SK-N-SH treated with all-trans-retinoic acid at 6 μM for 48 hours (cell line): ENCODE results near the gene PEX7.
"Not testable (repeated sequence)": the region's sequence is repeated elsewhere in the genome, so short reads cannot be mapped to it uniquely, and the experiment has no call there.

ENCODE experiments used
- ATAC-seq: fragments of 200-7000 bp; cut with Tn5 transposase; 3 replicates; pipeline ENCODE4 v1.9.1; 2020; ENCODE audit warnings: mild to moderate bottlenecking, moderate library complexity
- ARNTL ChIP-seq: fragments of 450-650 bp; formaldehyde crosslinking; IDR thresholded peaks from 2 replicates; pipeline ENCODE4 v1.5.0; 2020; ENCODE audit warnings: low read depth, mild to moderate bottlenecking, moderate library complexity, borderline replicate concordance
- CREB5 ChIP-seq: fragments of 250-450 bp; sonication (Bioruptor Pico); IDR thresholded peaks from 2 replicates; pipeline ENCODE4 v1.5.1; 2020; ENCODE audit warnings: low read depth, mild to moderate bottlenecking, moderate library complexity
- CSDC2 ChIP-seq: fragments of 250-450 bp; sonication (Bioruptor Pico); IDR thresholded peaks from 2 replicates; pipeline ENCODE4 v1.5.0; 2020; ENCODE audit warnings: mild to moderate bottlenecking, moderate library complexity
- CSRNP3 ChIP-seq: fragments of 250-450 bp; sonication (Bioruptor Pico); IDR thresholded peaks from 2 replicates; pipeline ENCODE4 v1.5.1; 2021; ENCODE audit warnings: mild to moderate bottlenecking, moderate library complexity
- ESRRG ChIP-seq: fragments of 250-450 bp; sonication (Bioruptor Pico); IDR thresholded peaks from 2 replicates; pipeline ENCODE4 v1.6.1; 2021; ENCODE audit warnings: mild to moderate bottlenecking
- ISL1 ChIP-seq: fragments of 250-450 bp; sonication (Bioruptor Pico); IDR thresholded peaks from 2 replicates; pipeline ENCODE4 v2.1.2; 2022; ENCODE audit warnings: mild to moderate bottlenecking, moderate library complexity
- OSR1 ChIP-seq: fragments of 250-450 bp; sonication (Bioruptor Pico); IDR thresholded peaks from 2 replicates; pipeline ENCODE4 v1.8.0; 2022; ENCODE audit warnings: moderate library complexity, mild to moderate bottlenecking, inconsistent platforms
- PATZ1 ChIP-seq: fragments of 250-450 bp; sonication (Bioruptor Pico); IDR thresholded peaks from 2 replicates; pipeline ENCODE4 v1.8.0; 2020; ENCODE audit warnings: mild to moderate bottlenecking, moderate library complexity, borderline replicate concordance
- POU6F1 ChIP-seq: fragments of 250-450 bp; sonication (Bioruptor Pico); IDR thresholded peaks from 2 replicates; pipeline ENCODE4 v1.8.0; 2021; ENCODE audit warnings: low read depth, mild to moderate bottlenecking, moderate library complexity, borderline replicate concordance
- PPARA ChIP-seq: fragments of 250-450 bp; sonication (Bioruptor Pico); IDR thresholded peaks from 2 replicates; pipeline ENCODE4 v1.5.0; 2020; ENCODE audit warnings: mild to moderate bottlenecking, borderline replicate concordance
- RARB ChIP-seq: fragments of 250-450 bp; sonication (Bioruptor Pico); IDR thresholded peaks from 2 replicates; pipeline ENCODE4 v1.8.0; 2021; ENCODE audit warnings: mild to moderate bottlenecking, moderate library complexity
- SNAI2 ChIP-seq: fragments of 250-450 bp; sonication (Bioruptor Pico); IDR thresholded peaks from 2 replicates; pipeline ENCODE4 v1.5.0; 2020; ENCODE audit warnings: mild to moderate bottlenecking, moderate library complexity
- TOX ChIP-seq: fragments of 250-450 bp; sonication (Bioruptor Pico); IDR thresholded peaks from 2 replicates; pipeline ENCODE4 v1.8.0; 2021; ENCODE audit warnings: mild to moderate bottlenecking, moderate library complexity, borderline replicate concordance
- TSHZ2 ChIP-seq: fragments of 250-450 bp; sonication (Bioruptor Pico); IDR thresholded peaks from 2 replicates; pipeline ENCODE4 v1.5.0; 2020; ENCODE audit warnings: mild to moderate bottlenecking, moderate library complexity
- ZC3H10 ChIP-seq: fragments of 250-450 bp; sonication (Bioruptor Pico); IDR thresholded peaks from 2 replicates; pipeline ENCODE4 v1.5.1; 2021; ENCODE audit warnings: mild to moderate bottlenecking, moderate library complexity
- ZFP3 ChIP-seq: fragments of 250-450 bp; sonication (Bioruptor Pico); IDR thresholded peaks from 2 replicates; pipeline ENCODE4 v1.5.0; 2020; ENCODE audit warnings: mild to moderate bottlenecking, moderate library complexity
- ZNF70 ChIP-seq: fragments of 450-650 bp; formaldehyde crosslinking; IDR thresholded peaks from 2 replicates; pipeline ENCODE4 v1.5.0; 2020; ENCODE audit warnings: mild to moderate bottlenecking, moderate library complexity
- ZNF8 ChIP-seq: fragments of 450-650 bp; formaldehyde crosslinking; IDR thresholded peaks from 2 replicates; pipeline ENCODE4 v1.5.0; 2020; ENCODE audit warnings: mild to moderate bottlenecking, moderate library complexity

Gene PEX7

GRCh38 chr6:136959471-136959891, 137.1 kb downstream of the PEX7 start:
- no peak for TF ChIP-seq PPARA
- TF ChIP-seq CREB5: no peak
- TF ChIP-seq POU6F1 (CRISPR knock-in tag): no peak
- no peak for ATAC-seq

- not testable (repeated sequence) for ATAC-seq
These were observed 137.5 kb downstream of the PEX7 start for GRCh38 chr6:136959935-136960334.

- TF ChIP-seq SNAI2 (CRISPR knock-in tag) (no peak), ZFP3 (CRISPR knock-in tag) (no peak), ESRRG (CRISPR knock-in tag) (no peak), ZNF70 (CRISPR knock-in tag) (no peak), OSR1 (no peak), CSDC2 (CRISPR knock-in tag) (no peak)
These were observed 138.4 kb downstream of the PEX7 start for GRCh38 chr6:136960781-136961180.

GRCh38 chr6:136961848-136962247, 139.5 kb downstream of the PEX7 start:
- TF ChIP-seq POU6F1 (CRISPR knock-in tag) (no peak), CSRNP3 (no peak), SNAI2 (CRISPR knock-in tag) (no peak), ZC3H10 (CRISPR knock-in tag) (no peak), ARNTL (CRISPR knock-in tag) (no peak), ZNF8 (CRISPR knock-in tag) (no peak), ISL1 (CRISPR knock-in tag) (no peak), CSDC2 (CRISPR knock-in tag) (no peak), RARB (CRISPR knock-in tag) (no peak), TOX (CRISPR knock-in tag) (no peak), TSHZ2 (CRISPR knock-in tag) (no peak), OSR1 (no peak), ZFP3 (CRISPR knock-in tag) (no peak), CREB5 (no peak), PPARA (no peak), PATZ1 (CRISPR knock-in tag) (no peak)
- ATAC-seq: no peak

More at GRCh38 chr6:136960781-136961180, 138.4 kb downstream of the PEX7 start:
- no peak for ATAC-seq
